ENCODE measurements around the gene ZBTB5.

ZBTB5 gene

DNA sequence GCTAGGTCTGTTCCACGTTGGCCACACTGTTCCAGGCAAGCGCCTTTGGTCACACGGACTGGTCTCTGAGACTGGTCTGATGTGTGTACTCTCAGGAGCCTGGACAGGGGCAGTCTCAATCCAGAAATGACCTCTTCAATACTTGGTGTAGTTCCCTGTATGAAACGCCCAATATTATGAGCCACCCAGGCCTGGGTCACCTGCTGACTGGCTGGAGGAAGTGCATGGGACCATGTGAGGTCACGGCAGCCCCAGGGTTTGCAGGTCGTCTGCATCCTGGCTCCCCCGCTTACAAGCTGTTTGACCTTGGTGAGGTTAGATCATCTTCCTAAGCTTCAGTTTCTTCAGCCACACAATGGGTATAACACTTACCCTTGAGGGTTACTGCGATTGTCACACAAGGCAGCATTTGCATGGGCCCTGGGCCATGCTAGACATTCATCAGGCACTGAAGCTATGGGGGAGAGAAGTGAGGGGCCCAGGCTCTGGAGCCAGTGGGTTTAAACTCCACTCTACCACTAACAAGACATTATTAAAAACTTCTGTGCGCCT, 47.9 kb downstream of the ZBTB5 start:
- ChIA-PET POLR2A (no interaction called here), CTCF (no interaction called here)
- TF ChIP-seq ARNT (IDR thresholded peaks at IDR 0.05), result no peak
- no peak for TF ChIP-seq ZNF384 (IDR thresholded peaks at IDR 0.05)
- no peak for TF ChIP-seq ELF4 (IDR thresholded peaks at IDR 0.05)
- no peak for TF ChIP-seq FOXM1 (IDR thresholded peaks at IDR 0.05; ENCODE audit: borderline replicate concordance)
- TF ChIP-seq BHLHE40 (IDR thresholded peaks at IDR 0.05; ENCODE audit: borderline replicate concordance), result no peak
- TF ChIP-seq FOXK2 (IDR thresholded peaks at IDR 0.05), result no peak
- TF ChIP-seq SUZ12 (IDR thresholded peaks at IDR 0.05), result no peak
- no peak for TF ChIP-seq NFRKB (IDR thresholded peaks at IDR 0.05)
- TF ChIP-seq L3MBTL2 (conservative IDR thresholded peaks at IDR 0.05), result no peak
- TF ChIP-seq HDGF (IDR thresholded peaks at IDR 0.05; ENCODE audit: borderline replicate concordance), result no peak
- TF ChIP-seq, protein P1, sequence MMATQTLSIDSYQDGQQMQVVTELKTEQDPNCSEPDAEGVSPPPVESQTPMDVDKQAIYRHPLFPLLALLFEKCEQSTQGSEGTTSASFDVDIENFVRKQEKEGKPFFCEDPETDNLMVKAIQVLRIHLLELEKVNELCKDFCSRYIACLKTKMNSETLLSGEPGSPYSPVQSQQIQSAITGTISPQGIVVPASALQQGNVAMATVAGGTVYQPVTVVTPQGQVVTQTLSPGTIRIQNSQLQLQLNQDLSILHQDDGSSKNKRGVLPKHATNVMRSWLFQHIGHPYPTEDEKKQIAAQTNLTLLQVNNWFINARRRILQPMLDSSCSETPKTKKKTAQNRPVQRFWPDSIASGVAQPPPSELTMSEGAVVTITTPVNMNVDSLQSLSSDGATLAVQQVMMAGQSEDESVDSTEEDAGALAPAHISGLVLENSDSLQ (IDR thresholded peaks at IDR 0.05), result no peak
- TF ChIP-seq TARDBP (IDR thresholded peaks at IDR 0.05), result no peak
- TF ChIP-seq CTBP1 (IDR thresholded peaks at IDR 0.05; ENCODE audit: borderline replicate concordance), result no peak
- TF ChIP-seq LEF1 (IDR thresholded peaks at IDR 0.05; ENCODE audit: borderline replicate concordance), result no peak
- no peak for TF ChIP-seq FOXA1 (IDR thresholded peaks at IDR 0.05)
- no peak for TF ChIP-seq SP1 (IDR thresholded peaks at IDR 0.05)
- DNase-seq (ENCODE audit: extremely low spot score), result no peak

DNA sequence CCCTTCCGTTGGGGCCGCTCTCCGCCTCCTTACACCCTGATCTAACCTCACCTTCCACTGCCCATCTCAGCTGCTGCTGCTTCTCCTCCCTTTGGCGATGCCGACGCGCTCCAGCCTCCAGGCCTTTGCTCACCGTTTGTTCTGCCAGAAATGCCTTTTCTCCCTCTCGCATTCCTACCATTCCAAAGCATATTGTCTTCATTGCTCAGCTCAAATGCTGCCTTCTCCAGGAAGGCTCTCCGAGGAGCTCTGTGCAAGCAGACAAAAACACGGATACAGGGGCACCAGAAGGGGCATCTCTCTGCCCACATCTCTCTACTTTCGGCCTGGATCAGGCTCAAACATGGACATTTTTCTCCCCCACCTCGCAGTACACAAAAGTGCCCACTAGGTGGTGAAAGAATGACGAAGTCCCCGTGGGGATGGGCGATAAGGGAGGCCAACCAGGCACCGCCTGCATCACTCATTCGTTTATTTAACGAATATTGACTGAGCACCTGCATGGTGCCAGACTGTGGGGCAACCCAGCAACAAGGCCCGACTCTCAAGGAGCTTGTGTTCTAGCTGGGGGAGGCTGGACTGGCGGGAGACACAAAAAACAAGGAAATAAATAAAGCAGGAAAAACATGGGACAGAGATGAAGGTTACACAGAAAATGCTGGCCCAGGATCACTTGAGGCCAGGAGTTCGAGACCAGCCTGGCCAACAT, 50.1 kb downstream of the ZBTB5 start:
- TF ChIP-seq L3MBTL2 (conservative IDR thresholded peaks at IDR 0.05) (0 out of 2 replicates have a peak, but pooled peaks have one; percentile 23), SP1 (IDR thresholded peaks at IDR 0.05) (no peak), LEF1 (IDR thresholded peaks at IDR 0.05; ENCODE audit: borderline replicate concordance) (no peak)
- ChIA-PET CTCF (interaction anchor here (1.2 kb wide), 1 partner anchor 9 kb away, joined by 5 read pairs; no protein-coding TSS in a partner anchor), POLR2A (no interaction called here)
- DNase-seq (ENCODE audit: extremely low spot score), result peak; percentile 83

DNA sequence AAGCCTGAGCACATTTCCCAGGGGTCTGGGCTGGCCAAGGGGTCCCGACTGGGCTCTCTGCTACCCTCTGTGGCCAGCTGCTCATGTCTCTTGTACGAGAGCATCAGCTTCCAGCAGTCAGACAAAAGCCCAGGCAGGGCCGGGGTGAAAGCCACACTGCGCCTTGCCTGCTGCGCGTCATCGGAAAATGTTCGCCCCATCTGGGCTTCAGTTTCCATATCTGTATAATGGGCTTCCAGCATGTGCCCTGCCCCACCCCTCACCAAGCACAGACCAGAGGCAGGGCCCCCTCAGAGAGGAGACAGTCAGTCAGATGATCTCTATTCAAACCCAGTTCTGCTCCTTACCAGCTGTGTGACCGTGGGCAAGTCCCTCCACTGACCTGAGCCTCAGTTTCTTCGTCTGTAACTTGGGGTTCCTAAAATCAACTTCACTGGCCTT, 50.7 kb downstream of the ZBTB5 start:
- ChIA-PET CTCF (no interaction called here), POLR2A (no interaction called here)
- DNase-seq (ENCODE audit: extremely low spot score), result no peak
- TF ChIP-seq FOXK2 (IDR thresholded peaks at IDR 0.05) (no peak), FOXM1 (IDR thresholded peaks at IDR 0.05; ENCODE audit: borderline replicate concordance) (no peak)

DNA sequence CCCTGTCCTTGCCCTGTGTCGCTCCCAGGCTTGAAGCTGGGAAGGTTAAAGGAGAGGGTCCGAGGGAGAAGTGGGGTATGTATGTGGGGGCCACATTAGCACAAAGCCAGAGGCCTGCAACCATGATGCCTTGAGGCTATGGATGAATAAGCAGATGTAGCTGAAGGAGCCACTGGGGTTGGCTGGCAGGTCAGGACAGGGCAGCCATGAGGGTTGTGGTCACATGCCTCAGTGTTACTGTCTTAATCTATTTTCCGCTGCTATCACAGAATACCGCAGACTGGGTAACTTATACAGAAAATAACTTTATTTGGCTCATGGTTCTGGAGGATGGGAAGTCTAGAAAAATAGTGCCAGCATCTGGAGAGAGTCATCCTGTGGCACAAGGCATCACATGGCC, 51.9 kb downstream of the ZBTB5 start:
- POLR2A ChIA-PET, result no interaction called here
- CTCF ChIA-PET, result no interaction called here
- DNase-seq (ENCODE audit: extremely low spot score), result no peak
- TF ChIP-seq ZNF384 (IDR thresholded peaks at IDR 0.05) (no peak), LEF1 (IDR thresholded peaks at IDR 0.05; ENCODE audit: borderline replicate concordance) (no peak), FOXK2 (IDR thresholded peaks at IDR 0.05) (no peak), SUZ12 (IDR thresholded peaks at IDR 0.05) (no peak), ELF4 (IDR thresholded peaks at IDR 0.05) (no peak), HDGF (IDR thresholded peaks at IDR 0.05; ENCODE audit: borderline replicate concordance) (no peak), L3MBTL2 (conservative IDR thresholded peaks at IDR 0.05) (no peak), NFRKB (IDR thresholded peaks at IDR 0.05) (no peak), FOXM1 (IDR thresholded peaks at IDR 0.05; ENCODE audit: borderline replicate concordance) (no peak), TARDBP (IDR thresholded peaks at IDR 0.05) (no peak), CTBP1 (IDR thresholded peaks at IDR 0.05; ENCODE audit: borderline replicate concordance) (no peak)

DNA sequence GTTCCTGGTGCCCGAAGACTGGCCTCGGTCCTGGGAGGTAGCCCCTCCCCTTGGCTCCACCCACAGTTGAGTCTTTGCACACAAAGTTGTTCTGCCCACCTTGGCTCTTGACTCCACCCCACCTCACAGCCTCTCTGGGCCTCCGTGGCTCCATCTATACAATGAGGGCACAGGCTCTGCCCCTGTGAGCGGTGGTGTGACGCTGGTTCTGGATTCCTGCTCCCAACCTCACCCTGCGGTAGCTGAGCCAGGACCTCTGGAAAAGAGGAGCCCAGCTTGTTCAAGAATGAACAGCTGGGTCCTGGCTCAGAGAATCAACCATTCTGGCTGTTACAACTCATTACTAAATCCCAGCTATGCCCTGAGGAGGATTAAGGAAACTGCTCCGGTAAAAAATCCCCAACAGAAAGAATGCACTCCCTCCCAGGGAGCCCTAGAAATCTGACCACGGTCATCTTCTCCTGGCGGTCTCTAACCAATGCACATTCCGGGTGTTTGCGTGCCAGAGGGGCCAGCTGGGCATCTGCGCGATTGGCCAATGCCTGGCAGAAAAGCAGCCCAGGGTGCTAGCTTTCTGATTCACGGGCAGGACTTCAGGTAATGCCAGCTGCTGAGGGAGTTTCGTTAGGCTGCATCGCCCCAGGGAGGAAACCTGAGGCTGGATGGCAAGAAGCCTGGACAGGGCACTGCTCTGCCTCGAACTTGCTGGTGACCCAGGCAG, 52.7 kb downstream of the ZBTB5 start:
- no peak for DNase-seq (ENCODE audit: extremely low spot score)
- CTCF ChIA-PET, result no interaction called here
- TF ChIP-seq SUZ12 (IDR thresholded peaks at IDR 0.05), result no peak
- no peak for TF ChIP-seq NFRKB (IDR thresholded peaks at IDR 0.05)
- TF ChIP-seq CTBP1 (IDR thresholded peaks at IDR 0.05; ENCODE audit: borderline replicate concordance), result no peak
- no peak for TF ChIP-seq FOXA1 (IDR thresholded peaks at IDR 0.05)
- no peak for TF ChIP-seq ARNT (IDR thresholded peaks at IDR 0.05)
- TF ChIP-seq BHLHE40 (IDR thresholded peaks at IDR 0.05; ENCODE audit: borderline replicate concordance), result no peak
- TF ChIP-seq HDGF (IDR thresholded peaks at IDR 0.05; ENCODE audit: borderline replicate concordance), result no peak
- no peak for TF ChIP-seq FOXK2 (IDR thresholded peaks at IDR 0.05)
- TF ChIP-seq ZNF384 (IDR thresholded peaks at IDR 0.05), result no peak
- no peak for TF ChIP-seq LEF1 (IDR thresholded peaks at IDR 0.05; ENCODE audit: borderline replicate concordance)
- TF ChIP-seq, protein P1 (IDR thresholded peaks at IDR 0.05), result no peak
- TF ChIP-seq FOXM1 (IDR thresholded peaks at IDR 0.05; ENCODE audit: borderline replicate concordance), result no peak
- no peak for TF ChIP-seq TARDBP (IDR thresholded peaks at IDR 0.05)
- TF ChIP-seq SP1 (IDR thresholded peaks at IDR 0.05), result no peak
- POLR2A ChIA-PET, result no interaction called here

DNA sequence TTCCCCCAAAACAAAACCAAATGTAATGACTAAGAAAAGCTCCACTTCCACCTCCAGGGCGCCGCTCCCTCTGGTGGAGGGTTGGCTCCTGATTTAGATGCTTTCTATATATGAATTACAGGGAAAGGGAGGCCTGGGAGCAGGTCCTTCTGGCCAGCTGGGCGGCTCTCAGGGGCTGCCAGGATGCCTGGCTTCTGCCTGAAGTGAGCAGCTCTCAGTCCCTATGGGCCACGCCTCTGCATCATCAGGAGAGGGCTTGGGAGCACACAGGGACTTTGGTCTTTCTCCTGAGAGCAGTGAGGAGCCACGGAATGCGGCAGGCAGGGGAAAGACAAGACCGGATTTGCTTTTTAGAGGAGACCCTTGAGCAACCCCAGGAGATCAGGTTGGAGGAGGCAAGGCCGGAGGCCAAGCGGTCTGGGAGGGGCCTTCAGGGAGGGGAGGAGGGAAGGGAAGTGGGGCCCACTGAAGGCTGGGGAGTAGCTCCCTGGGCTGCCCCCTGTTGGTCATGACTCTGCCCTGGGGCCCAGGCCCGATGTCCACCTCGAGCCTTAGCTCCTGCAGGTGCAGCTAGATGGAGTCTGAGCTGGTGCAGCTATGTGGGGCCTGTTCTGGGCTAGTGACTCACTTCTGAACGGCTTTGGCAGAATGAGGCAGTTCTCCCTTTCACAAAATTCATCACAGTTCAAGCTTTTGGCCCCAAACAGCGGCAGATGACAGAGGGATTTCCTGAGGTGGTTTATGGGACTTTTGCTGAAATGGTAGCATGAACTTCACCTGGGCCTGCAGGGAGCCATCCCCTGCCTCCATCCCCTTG, 54.1 kb downstream of the ZBTB5 start:
- DNase-seq (ENCODE audit: extremely low spot score), result no peak
- ChIA-PET POLR2A (no interaction called here), CTCF (interaction anchor here (0.6 kb wide), 2 partner anchors 9 to 536 kb away, joined by 3 read pairs; no protein-coding TSS in a partner anchor)
- TF ChIP-seq, protein P1 (IDR thresholded peaks at IDR 0.05), result no peak
- no peak for TF ChIP-seq ARNT (IDR thresholded peaks at IDR 0.05)
